GM03348 (cell line): Measurements from ENCODE around the gene PLVAP.
A peak's percentile ranks its signal among the peaks of the same experiment; 100 is the strongest.

ENCODE experiments used
- DNase-seq: peaks from one replicate; pipeline ENCODE4 v3.0.0; 2012; ENCODE audit warnings: low spot score

Gene PLVAP

GRCh38 chr19:17357078-17357666 lies 20.0 kb downstream of the PLVAP start:
- DNase-seq = no peak

DNA sequence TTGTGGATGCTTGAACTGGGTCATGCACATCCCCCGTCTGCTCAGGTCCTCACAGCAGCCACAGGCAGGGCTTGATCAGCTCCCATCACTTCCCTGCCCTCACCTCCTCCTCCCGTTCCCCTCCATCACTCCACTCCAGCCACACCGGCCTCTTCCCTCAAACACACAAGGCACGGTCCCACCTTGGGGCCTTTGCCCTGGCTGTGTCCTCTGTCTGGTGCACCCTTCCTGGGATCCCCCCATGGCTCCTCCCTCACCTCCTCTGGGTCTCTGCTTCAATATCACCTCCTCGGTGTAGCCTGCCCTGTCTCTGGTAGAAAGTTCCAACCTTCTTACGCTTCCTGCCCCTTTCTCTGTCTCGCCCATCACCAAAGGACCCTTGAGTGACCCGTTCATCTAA lies 23.8 kb downstream of the PLVAP start:
- DNase-seq = no peak

GRCh38 chr19:17352608-17353280 lies 24.4 kb downstream of the PLVAP start:
- no peak for DNase-seq

DNA sequence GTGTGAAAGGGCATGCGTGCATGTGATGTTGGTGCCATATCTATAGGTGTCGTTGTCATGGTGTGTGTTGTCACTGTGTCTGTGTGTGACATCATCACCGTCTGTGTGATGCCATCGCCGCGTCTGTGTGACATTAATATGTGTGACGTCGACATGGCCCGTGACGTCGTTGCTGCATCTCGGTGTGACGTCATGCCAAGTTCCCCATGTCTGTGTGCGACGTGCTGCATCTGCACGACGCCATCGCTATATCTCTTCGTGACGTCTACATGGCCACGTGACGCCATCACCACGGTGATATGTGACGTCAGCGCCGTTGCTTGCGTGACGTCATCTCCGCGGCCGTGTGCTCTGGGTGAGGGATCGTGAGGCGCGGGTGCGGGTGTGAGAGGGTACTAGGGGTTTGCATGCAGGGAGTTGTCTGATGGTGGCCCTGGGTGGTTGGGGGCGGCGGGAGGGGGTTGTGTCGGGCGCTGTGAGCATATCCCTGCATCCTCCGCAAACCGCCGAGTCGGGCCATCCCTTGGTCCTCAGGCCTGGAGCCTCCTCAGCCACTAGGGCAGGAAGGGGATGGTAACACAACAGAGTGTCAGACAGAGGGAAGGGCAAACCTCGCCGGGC lies 25.2 kb downstream of the PLVAP start:
- no peak for DNase-seq

DNA sequence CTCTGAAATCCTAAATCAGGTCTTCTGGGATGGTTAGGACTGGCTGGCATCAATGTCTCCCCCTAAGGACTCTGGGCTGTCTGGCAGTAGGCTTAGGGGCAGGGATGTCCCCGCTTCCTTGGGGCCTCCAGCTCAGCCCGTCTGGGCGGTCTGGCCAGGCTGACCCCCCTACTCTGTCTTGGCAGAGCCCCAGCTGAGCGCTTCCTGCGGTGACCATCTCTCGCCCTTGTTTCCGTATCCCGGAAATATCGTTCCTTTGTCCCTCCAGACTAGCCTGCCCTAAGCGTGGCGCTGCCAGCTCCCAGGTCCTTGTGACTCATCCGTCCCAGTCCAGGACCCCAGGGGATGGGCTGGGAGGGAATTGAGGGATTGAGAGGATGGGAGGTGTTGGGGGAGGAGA lies 28.4 kb downstream of the PLVAP start:
- DNase-seq = peak; percentile 36

DNA sequence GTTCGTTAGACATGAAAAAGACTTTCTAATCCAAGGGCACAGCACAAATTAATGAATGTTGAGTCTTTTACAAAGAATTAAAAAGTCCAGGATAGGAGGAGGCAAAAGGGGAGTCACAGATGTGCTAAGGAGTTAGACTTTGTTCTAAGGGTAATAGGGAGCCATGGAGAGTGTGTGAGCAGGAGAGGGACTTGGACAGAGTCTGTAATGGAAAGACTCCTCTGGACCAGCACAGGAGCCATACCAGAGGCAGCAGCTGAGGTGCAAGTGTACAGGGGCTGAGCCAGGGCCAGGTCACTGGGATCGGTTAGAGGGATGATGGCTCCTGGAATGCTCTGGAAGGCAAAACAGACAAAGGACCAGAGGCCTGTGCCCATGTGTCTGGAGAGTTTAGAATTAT lies 29.3 kb downstream of the PLVAP start:
- DNase-seq = no peak

- DNase-seq = peak; percentile 32
Measured at GRCh38 chr19:17347361-17347760, 29.8 kb downstream of the PLVAP start.

GRCh38 chr19:17346109-17346671 lies 31.0 kb downstream of the PLVAP start:
- DNase-seq = peak; percentile 92

- DNase-seq = no peak
Measured at GRCh38 chr19:17341845-17342244, 35.3 kb downstream of the PLVAP start.

DNA sequence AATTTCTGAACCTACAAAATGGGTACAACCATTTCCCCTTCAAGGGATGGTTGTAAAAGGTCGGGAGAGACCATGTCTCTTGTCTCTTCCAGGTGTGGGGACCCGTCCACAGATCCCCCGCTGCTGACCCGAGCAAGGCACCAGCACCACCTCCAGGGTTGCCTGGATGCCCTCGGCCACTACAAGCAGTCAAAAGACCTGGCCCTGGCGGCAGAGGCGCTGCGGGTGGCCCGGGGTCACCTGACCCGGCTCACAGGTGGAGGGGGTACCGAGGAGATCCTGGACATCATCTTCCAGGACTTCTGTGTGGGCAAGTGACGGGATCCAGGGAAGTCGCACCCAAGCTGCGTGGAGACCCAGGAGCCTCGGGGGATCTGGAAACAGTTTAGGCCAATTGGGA lies 35.8 kb downstream of the PLVAP start:
- no peak for DNase-seq

DNA sequence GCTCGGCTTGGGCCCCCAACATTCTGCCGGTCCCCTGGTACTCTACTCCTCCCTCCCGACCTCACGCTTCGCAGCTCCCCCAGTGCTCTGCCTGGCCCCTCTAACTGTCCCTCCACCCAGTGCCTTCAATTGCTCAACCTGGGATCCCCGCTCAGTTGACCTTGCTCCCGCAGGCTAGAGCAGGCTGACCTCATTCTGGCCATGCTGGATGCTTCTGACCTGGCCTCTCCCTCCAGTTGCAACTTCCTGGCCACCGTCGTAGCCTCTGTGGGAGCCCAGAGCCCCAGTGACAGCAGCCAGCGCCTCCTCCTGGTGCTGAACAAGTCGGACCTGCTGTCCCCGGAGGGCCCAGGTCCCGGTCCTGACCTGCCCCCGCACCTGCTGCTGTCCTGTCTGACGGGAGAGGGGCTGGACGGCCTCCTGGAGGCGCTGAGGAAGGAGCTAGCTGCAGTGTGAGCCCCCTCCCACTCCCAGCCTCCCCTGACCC lies 36.2 kb downstream of the PLVAP start:
- no peak for DNase-seq

DNA sequence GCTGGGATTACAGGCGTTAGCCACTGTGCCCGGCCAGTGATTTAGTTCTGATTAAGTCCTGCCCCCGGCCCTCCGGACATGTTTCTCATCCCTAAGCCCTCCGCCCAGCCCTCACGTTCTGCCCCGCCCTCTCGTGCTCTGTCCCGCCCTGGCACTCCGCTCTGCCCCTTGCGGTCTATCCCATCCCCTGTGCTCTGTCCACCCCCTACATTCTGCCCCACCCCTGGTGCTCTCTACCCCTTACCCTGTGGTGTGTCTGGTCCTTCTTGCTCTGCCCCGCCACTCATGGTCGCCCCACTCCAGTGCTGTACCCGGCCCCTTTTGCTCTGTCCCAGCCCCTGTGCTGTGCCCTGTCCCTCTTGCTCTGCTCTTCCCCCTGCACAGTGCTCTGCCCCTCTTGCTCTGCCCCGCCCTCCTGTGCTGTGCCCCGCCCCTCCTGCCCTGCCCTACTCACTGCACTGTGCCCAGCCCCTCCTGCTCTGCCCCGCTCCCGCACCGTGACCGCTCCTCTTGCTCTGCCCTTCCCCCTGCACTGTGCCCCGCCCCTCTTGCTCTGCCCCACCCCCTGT lies 36.8 kb downstream of the PLVAP start:
- DNase-seq = no peak

DNA sequence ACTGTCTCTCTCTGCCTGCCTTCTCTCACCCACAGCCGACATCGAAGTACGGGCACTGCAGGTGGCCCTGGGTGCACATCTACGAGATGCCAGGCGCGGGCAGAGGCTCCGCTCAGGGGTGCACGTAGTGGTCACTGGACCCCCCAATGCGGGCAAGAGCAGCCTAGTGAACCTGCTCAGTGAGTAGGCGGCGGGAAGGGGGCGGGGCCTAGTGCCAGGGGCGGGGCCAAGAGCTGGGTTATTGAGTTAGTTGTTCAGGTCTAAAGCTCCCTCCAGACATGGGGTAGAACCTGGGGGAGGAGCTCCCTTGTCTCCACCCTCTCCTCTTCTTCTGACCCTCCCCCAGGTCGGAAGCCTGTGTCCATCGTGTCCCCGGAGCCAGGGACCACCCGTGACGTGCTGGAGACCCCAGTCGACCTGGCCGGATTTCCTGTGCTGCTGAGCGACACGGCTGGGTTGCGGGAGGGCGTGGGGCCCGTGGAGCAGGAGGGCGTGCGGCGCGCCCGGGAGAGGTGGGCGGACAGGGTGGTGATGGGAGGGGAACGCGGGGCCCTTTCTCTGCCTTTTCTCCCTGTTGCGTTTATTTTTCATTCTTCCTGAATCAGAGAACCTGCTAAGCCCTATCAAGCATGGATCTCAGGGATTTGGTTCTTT lies 37.9 kb downstream of the PLVAP start:
- no peak for DNase-seq

DNA sequence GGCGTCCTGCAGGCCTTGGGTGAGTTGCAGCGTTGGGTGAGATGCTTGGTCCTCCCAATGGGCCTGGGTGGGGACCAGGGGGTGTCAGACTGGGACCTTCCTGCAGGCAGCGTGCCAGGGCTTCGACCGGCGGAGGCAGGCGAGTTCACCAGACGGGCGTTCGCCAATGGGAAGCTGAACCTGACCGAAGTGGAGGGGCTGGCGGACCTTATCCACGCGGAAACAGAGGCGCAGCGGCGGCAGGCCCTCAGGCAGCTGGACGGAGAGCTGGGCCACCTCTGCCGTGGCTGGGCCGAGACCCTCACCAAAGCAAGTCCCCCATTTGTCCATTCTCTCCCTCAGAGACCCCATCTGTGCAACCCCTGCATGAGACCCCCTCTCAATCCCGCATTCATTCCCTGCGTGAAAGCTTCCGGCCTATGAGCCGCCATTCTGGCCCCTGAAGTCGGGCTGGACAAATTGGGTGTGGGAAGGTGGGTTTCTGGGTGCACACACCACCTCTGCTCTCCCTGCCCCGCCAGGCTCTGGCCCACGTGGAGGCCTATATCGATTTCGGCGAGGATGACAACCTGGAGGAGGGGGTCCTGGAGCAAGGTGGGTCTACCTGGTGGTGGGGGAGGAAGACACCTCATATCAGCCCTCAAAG lies 38.6 kb downstream of the PLVAP start:
- no peak for DNase-seq

DNA sequence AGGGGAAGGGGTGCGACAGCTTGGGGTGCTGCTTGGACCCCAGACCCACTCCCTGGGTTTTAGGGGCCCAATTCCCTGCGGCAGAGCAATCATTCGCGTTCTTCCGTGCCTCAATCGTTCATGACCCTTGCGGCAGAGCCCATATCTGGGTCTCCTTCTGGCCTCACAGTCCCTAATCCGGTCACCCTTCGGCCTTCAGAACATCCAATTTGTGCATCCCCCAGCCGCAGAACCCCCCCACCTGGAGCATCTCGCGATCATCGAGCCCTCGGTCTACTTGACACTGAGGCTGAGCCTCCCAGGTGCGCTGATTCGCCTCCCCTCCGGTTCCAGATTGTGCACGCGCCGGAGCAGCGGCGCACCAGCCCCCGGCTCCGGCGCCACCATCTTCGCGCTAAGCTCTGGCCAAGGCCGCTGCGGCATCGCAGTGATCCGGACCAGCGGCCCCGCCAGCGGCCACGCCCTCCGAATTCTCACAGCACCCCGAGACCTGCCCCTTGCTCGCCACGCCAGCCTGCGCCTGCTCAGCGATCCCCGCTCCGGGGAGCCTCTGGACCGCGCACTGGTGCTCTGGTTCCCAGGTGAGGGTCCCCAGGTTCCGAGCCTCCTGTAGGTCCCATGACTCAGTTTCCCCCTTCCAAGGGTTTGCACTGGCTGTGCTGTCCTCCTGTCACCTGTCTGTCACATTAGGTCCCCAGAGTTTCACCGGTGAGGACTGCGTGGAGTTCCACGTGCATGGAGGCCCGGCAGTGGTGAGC lies 39.3 kb downstream of the PLVAP start:
- DNase-seq = peak; percentile 60

- peak; percentile 98 for DNase-seq
Measured at GRCh38 chr19:17336872-17337674, 40.1 kb downstream of the PLVAP start, which contains the start of gene GTPBP3. Gene GTPBP3, plus strand, starts transcription at chr19:17337553. Its CDS starts 59 bp downstream, at chr19:17337612.

DNA sequence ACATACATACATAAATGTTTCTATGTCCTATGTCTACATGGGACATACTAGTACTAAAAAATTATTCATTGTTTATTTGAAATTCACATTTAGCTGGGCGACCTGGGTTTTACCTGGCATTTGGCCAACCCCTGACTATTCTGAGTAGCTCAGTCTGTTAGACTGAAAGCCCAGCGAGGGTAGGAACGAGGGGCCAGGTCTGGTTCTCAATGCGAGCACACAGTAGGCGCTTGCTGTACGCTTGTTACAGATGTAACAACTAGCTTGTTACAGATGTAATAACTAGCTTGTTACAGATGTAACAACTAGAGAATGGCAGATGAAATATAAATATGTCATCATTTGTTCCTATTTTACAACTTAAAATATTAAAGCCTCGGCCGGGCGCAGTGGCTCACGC lies 41.6 kb downstream of the PLVAP start:
- no peak for DNase-seq

GRCh38 chr19:17334414-17335409 lies 42.4 kb downstream of the PLVAP start, which contains the start of gene ANO8:
Gene ANO8, minus strand, starts transcription at chr19:17334855. Its CDS starts 185 bp downstream, at chr19:17334670.
- peak; percentile 96 for DNase-seq
